HG02981 (cell line): Measurements from ENCODE around the gene TEAD2.

Experiments used
- ATAC-seq: cut with Tn5 transposase; IDR thresholded peaks from one replicate; pipeline ENCODE4 v1.9.1; 2021; ENCODE audit warnings: mild to moderate bottlenecking, moderate library complexity; ENCODE audit not compliant: unreplicated experiment

Gene TEAD2

GRCh38 chr19:49362048-49362928 is at the start of gene TEAD2:
Gene TEAD2 (minus strand): TSS chr19:49362416. CDS start chr19:49360075, 2,341 bp downstream.
- no peak for ATAC-seq

GRCh38 chr19:49411681-49412326 is 49.6 kb upstream of the TEAD2 start:
- no peak for ATAC-seq

GRCh38 chr19:49409441-49410029 is 47.3 kb upstream of the TEAD2 start:
- no peak for ATAC-seq

GRCh38 chr19:49408816-49409440 is 46.7 kb upstream of the TEAD2 start:
- ATAC-seq: no peak

- ATAC-seq: no peak
Observed at GRCh38 chr19:49407482-49408015, 45.3 kb upstream of the TEAD2 start.

- ATAC-seq: no peak
Observed at GRCh38 chr19:49407079-49407478, 44.9 kb upstream of the TEAD2 start.

- ATAC-seq: no peak
Observed at GRCh38 chr19:49403404-49404187, 41.4 kb upstream of the TEAD2 start.

- ATAC-seq: no peak
Observed at GRCh38 chr19:49400029-49400428, 37.8 kb upstream of the TEAD2 start.

GRCh38 chr19:49398931-49399330 is 36.7 kb upstream of the TEAD2 start:
- no peak for ATAC-seq

GRCh38 chr19:49398001-49398615 is 35.9 kb upstream of the TEAD2 start:
- no peak for ATAC-seq

GRCh38 chr19:49396738-49397505 is 34.7 kb upstream of the TEAD2 start:
- no peak for ATAC-seq

- ATAC-seq: no peak
Observed at GRCh38 chr19:49395581-49396407, 33.6 kb upstream of the TEAD2 start.

- ATAC-seq: no peak
Observed at GRCh38 chr19:49393881-49394280, 31.7 kb upstream of the TEAD2 start.

GRCh38 chr19:49391581-49392399 is 29.6 kb upstream of the TEAD2 start:
- ATAC-seq: no peak

GRCh38 chr19:49390929-49391359 is 28.7 kb upstream of the TEAD2 start:
- no peak for ATAC-seq

GRCh38 chr19:49390131-49390928 is 28.1 kb upstream of the TEAD2 start:
- no peak for ATAC-seq

- no peak for ATAC-seq
Observed at GRCh38 chr19:49389406-49389805, 27.2 kb upstream of the TEAD2 start.
